ENCODE results near the gene SMAD2.

GRCh38 chr18:47911877-47912276 is 18.6 kb downstream of the SMAD2 start:
- TF ChIP-seq CTCF (IDR thresholded peaks at IDR 0.05) (no peak), POLR2A (IDR thresholded peaks at IDR 0.05) (no peak)

All from esophagus squamous epithelium (tissue), 4 donors.